ENCODE measurements around the gene MTRF1.
"Not testable (repeated sequence)": the region's sequence is repeated elsewhere in the genome, so short reads cannot be mapped to it uniquely, and the experiment has no call there.

MTRF1 gene

GRCh38 chr13:41282129-41282571, 18.8 kb upstream of the MTRF1 start:
- no peak for DNase-seq (ENCODE audit: low spot score)

DNA sequence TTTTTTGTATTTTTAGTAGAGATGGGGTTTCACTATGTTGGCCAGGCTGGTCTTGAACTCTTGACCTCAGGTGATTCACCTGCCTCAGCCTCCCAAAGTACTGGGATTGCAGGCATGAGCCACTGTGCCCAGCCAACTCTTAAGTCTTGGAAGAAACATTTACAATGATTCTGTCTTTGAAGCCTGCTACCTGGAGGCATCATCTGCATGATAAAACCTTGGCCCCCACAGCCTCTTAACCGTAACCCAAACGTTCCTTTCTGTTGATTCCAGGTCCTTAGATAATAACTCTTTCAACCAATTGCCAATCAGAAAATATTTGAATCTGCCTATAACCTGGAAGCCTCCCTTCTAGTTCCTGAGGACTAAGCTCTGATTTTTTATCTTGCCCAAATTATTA, 15.8 kb upstream of the MTRF1 start:
- DNase-seq (ENCODE audit: low spot score): not testable (repeated sequence)

GRCh38 chr13:41276824-41277223, 13.4 kb upstream of the MTRF1 start:
- DNase-seq (ENCODE audit: low spot score): no peak

DNA sequence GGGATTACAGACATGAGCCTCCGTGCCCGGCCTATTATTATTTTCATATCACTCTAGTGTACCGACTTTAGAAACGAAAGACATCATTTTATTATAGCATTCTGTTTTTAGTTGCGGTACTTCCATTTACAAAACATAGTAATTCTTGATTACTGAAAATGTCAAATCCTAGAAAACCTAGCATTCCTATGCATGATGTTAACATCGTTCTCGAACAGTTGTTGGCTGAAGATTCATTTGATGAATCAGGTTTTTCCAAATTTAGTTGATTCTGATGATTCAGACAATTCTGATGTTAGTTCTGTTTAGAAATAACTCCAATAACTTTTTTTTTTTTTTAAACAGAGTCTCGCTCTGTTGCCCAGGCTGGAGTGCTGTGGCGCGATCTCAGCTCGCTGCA, 11.5 kb upstream of the MTRF1 start:
- no peak for DNase-seq (ENCODE audit: low spot score)

GRCh38 chr13:41273831-41274441, 10.6 kb upstream of the MTRF1 start:
- DNase-seq (ENCODE audit: low spot score): no peak

DNA sequence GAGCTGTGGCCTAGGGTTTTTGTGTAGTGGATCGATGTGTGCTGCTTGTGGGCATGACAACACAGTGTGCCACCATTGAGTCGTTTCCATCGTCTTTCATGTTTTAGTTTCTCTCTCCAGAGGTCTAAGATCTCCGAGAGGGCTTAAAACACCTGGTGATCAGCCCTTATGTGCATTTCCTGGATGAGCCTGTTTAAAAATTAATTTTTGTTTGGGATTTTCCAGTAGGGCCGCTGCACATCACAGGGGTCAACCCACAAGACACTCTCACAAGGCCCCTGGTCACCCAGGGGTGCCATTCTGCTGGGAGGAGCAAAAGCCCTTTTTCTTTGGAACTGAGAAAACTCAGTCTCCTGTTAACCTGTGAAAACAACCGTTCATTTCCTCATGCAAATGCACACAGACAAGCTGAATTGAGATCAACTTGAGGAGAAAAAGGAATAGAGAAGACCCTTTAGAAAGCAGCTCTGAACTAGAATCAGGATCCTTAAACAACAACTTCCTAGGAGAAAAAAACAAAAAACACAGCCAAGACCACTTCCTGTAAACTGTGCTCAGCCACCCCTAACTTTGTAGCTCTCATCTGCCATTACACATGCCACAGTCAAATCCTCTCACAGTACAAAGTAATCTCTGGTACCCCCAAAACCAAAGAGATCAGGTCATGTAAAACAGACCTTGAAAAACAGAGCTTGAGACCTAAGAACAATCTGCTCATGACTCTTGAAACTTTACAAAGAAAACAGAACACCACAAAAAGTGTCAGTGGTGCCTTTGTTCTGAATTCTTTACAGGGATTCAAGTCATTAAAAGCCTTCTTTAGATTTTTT, 8.3 kb upstream of the MTRF1 start:
- DNase-seq (ENCODE audit: low spot score): no peak

DNA sequence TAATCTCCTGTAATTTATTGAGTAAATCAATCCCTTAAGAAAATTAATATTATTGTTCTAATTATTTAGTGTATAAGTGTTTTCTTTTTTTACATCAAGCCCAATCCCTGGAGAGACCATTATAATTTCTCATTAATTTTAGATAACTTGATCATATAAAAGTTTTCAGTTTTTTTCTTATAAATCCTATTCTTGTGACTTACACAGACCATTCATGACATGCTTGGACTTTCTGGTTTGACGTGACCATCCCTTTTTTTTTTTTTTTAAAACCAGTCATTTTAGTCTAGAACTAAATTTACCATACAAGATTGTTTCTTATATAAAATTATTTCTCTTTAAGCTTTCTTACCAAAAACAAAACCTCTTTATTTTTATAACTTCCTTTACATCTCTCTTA, 5.4 kb upstream of the MTRF1 start:
- peak; percentile 15 for DNase-seq (ENCODE audit: low spot score)

DNA sequence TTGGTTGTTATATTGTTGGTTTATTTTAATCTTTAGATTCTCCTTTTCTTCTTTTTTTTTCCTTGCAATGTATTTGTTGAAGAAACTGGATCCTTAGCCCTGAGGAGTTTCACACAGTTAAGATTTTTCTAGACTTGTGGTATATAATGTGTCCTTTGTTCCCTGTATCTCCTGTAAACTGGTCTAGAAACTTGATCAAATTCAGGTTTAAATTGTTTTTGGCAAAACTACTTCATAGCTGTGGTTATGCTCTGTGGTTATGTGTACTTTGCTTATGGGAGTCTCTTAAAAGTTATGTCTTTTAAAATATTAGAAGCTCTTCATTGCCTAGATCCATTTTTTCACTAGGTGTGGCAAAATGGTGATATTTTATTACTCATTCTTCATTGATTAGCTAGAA, 3.7 kb upstream of the MTRF1 start:
- no peak for DNase-seq (ENCODE audit: low spot score)

- no peak for DNase-seq (ENCODE audit: low spot score)
These were observed 3.4 kb downstream of the MTRF1 start for GRCh38 chr13:41259875-41260501.

DNA sequence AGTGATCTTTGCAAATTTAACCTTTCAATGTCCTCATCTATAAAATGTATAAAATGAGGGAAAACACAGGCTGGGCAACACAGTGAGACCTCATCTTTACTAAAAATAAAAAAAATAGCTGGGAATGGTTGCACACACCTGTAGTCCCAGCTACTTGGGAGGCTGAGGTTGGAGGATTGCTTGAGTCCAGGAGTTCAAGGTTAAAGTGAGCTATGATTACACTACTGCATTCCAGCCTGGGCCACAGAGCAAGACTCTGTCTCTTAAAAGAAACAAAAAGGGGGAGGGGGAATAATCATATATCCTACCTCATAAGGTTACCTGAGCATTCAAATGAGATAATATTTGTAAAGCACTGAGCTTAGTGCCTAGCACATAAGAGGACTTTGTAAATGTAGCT, 5.8 kb downstream of the MTRF1 start:
- no peak for DNase-seq (ENCODE audit: low spot score)

- no peak for DNase-seq (ENCODE audit: low spot score)
These were observed 8.5 kb downstream of the MTRF1 start for GRCh38 chr13:41254902-41255301.

- no peak for DNase-seq (ENCODE audit: low spot score)
These were observed 12.4 kb downstream of the MTRF1 start for GRCh38 chr13:41250993-41251392.

- DNase-seq (ENCODE audit: low spot score): no peak
These were observed 16.3 kb downstream of the MTRF1 start for GRCh38 chr13:41246969-41247680.

GRCh38 chr13:41244556-41244955, 18.8 kb downstream of the MTRF1 start:
- no peak for DNase-seq (ENCODE audit: low spot score)

DNA sequence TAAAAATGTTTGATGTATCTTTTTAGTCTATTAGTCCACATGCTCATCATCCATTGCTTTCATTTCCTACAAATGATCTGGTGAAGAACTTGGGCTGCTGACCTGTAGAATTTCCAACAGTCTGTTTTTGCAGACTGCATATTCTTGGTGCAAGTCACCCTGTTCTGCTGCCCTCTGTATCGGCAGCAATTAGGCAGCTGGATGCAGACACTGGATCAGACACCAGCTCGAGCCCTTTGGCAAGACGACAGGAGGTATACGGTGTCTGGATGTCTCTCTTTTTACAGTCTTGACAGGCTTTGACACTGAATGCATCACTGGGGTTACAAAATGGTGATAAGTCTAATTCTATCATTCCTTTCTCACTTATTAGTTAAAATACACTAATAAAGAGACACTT, 21.8 kb downstream of the MTRF1 start:
- DNase-seq (ENCODE audit: low spot score): no peak

DNA sequence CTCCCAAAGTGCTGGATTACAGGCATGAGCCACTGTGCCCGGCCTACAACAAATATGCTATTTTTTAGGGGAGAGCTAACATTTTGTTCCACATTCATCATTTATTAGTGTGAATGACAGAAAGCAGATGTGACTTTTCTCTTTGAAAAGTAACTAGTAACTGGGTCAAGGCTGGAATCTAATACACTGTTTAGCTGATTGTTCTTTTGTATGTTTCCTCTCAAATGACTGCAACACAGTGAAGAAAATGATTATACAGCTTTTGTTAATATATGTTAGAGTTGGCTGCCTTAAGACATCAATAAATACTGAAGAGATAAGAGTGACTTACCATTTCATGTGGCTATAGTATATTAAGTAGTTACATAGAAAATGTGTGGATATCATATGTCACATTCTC, 27.0 kb downstream of the MTRF1 start:
- DNase-seq (ENCODE audit: low spot score): no peak

DNA sequence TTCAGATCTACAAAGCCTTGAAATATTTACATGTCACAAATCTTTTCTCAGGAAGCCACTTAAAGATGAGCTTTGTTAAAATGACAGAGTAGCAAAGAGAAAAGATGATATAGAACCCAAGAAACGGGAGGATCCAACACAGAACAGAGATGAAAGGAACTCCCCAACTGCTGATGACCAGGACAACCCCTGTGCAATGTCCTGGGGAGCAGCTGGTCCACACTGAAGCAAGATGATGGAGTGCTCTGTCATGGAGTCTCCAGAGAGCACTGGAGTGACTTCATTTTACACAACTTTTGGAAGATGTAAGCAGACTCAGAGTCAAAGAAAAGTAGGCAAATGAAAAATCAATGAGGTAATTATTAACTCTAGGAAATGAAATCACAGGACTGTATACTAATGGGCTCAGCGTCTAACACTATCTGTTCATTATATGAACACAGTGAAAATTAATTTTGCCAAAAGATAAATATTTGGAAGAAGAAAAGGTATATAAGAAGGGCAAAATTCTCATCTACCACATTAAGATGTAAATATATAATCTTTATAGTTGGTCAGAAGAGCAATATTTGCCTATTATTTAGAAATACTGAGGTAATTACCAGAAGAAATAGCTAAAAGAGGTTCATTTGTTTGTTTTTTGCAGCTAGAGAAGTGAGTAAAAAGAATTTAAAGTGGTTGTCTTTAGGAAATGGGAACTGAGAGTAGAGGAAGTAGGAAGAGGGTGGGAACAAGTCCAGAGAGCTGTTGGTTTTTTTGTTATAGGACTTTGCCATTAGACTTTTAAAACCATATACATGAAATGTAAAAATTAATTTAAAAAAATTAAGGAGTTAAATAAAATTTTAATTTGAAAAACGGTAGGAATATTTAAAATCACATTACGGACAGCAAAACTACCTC, 30.5 kb downstream of the MTRF1 start:
- DNase-seq (ENCODE audit: low spot score): no peak

DNA sequence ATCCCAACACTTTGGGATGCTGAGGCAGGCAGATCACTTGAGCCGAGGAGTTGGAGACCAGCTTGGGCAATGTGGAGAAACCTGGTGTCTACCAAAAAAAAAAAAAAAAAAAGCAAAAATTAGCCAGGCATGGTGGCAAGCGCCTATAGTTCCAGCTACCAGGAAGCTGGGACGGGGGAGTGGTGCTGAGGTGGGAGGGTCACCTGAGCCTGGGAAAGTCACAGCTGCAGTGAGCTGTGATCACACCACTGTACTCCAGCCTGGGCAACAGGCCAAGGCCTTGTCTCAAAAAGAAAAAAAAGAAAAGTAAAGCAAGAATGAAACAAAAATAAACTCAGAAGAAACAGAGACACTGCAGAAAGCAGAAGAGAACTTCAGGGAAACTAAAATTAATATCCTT, 31.6 kb downstream of the MTRF1 start:
- no peak for DNase-seq (ENCODE audit: low spot score)

DNA sequence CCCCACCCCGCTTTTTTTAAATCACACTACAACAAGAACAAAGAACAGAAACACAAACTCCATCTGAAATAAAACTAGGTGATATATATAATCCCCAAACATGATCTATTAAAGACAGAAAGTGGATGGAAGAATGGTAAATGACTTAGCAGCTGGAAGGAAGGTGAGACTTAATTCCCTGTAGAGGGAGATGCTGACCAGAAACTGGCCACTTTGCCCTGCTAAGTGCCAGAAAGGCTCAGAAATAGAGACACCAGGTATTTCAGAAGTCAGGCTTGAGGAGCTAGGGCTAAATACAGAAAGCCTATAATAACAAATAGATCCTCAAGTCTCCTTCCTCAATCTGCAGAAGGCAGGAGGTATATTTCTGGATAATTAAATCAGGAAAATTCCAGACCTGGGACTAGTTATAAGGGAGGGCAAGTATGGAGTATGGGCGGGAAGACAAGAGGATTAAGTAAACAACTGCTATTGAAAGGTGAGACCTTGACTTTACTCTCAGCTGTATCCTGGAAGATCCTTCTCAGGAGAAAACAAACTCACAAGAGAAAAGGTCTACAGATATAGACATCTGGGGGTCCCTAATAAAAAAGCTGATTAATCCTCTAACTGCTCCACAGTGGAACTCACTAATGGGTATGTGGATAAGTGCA, 32.2 kb downstream of the MTRF1 start:
- DNase-seq (ENCODE audit: low spot score): no peak

GRCh38 chr13:41229356-41229755, 34.0 kb downstream of the MTRF1 start:
- DNase-seq (ENCODE audit: low spot score): no peak

Measured in cerebellar cortex (tissue), 1 donor.